DND-41 (cell line): ENCODE measurements around the gene SLC25A21.

ENCODE experiments used
- ATAC-seq: fragments of 200-7000 bp; cut with Tn5 transposase; 3 replicates; pipeline ENCODE4 v1.9.1; 2021; ENCODE audit warnings: low read depth; ENCODE audit not compliant: insufficient read depth
- DNase-seq: peaks from one replicate; pipeline ENCODE4 v3.0.0-alpha.2; 2020
- H2AFZ ChIP-seq: 2 replicates; pipeline ENCODE4 v1.6.0; 2012; ENCODE audit warnings: low read depth, low read length
- H3K27ac ChIP-seq: 2 replicates; pipeline ENCODE4 v1.5.1; 2012; ENCODE audit warnings: low read length, inconsistent platforms
- H3K27me3 ChIP-seq: fragments of 200-600 bp; sonication (generic); 2 replicates; pipeline ENCODE4 v1.6.0; 2012; ENCODE audit warnings: low read length, mild to moderate bottlenecking, inconsistent platforms; ENCODE audit not compliant: insufficient read depth, poor library complexity
- H3K36me3 ChIP-seq: 2 replicates; pipeline ENCODE4 v1.5.1; 2012; ENCODE audit warnings: low read length, inconsistent platforms; ENCODE audit not compliant: insufficient read depth
- H3K4me1 ChIP-seq: 2 replicates; pipeline ENCODE4 v1.5.1; 2012; ENCODE audit warnings: mild to moderate bottlenecking, low read length; ENCODE audit not compliant: insufficient read depth
- H3K4me2 ChIP-seq: 2 replicates; pipeline ENCODE4 v1.6.0; 2012; ENCODE audit warnings: mild to moderate bottlenecking, moderate library complexity, low read length, inconsistent platforms; ENCODE audit not compliant: insufficient read depth
- H3K4me3 ChIP-seq, 2 experiments: fragments of 200-600 bp in 1 of 2; shearing (Covaris generic) in 1 of 2; 2 replicates each; pipeline ENCODE4 v1.5.1; 2012 to 2016; ENCODE audit warnings: inconsistent platforms in 2 of 2, low read length in 2 of 2, mild to moderate bottlenecking in 2 of 2, low read depth in 1 of 2, moderate library complexity in 1 of 2
- H3K79me2 ChIP-seq: 2 replicates; pipeline ENCODE4 v1.6.0; 2012; ENCODE audit warnings: low read length, inconsistent platforms; ENCODE audit not compliant: insufficient read depth
- H3K9ac ChIP-seq: 2 replicates; pipeline ENCODE4 v1.6.0; 2012; ENCODE audit warnings: low read depth, mild to moderate bottlenecking, inconsistent platforms, low read length, moderate library complexity
- H3K9me3 ChIP-seq: 2 replicates; pipeline ENCODE4 v1.5.1; 2012; ENCODE audit warnings: low read length, moderate library complexity, mild to moderate bottlenecking, inconsistent platforms; ENCODE audit not compliant: insufficient read depth, severe bottlenecking
- H4K20me1 ChIP-seq: 2 replicates; pipeline ENCODE4 v1.6.0; 2012; ENCODE audit warnings: low read length; ENCODE audit not compliant: insufficient read depth
- EZH2 ChIP-seq: IDR thresholded peaks from 3 replicates; pipeline ENCODE4 v1.6.1; 2012; ENCODE audit warnings: borderline replicate concordance, low read depth, mild to moderate bottlenecking, moderate library complexity, low read length, inconsistent platforms; ENCODE audit not compliant: severe bottlenecking
- TF ChIP-seq, protein P1 (sequence below): IDR thresholded peaks from 2 replicates; pipeline ENCODE4 v1.5.1; 2012; ENCODE audit warnings: borderline replicate concordance, low read length, moderate library complexity, mild to moderate bottlenecking; ENCODE audit not compliant: poor library complexity, severe bottlenecking; ENCODE audit errors: extremely low read depth

SLC25A21 gene

GRCh38 chr14:37047996-37048395 is 124.4 kb downstream of the SLC25A21 start:
- H4K20me1 ChIP-seq, result no peaks in the 10 kb centered on the region
- no peaks in the 10 kb centered on the region for H3K4me1 ChIP-seq
- ATAC-seq, result no peak
- DNase-seq, result no peak
- H3K9ac ChIP-seq, result no peak overlapping the region
- no peak overlapping the region for H3K4me2 ChIP-seq
- no peaks in the 10 kb centered on the region for H3K9me3 ChIP-seq
- no peak overlapping the region for H2AFZ ChIP-seq
- no peak for TF ChIP-seq EZH2
- TF ChIP-seq, protein P1, sequence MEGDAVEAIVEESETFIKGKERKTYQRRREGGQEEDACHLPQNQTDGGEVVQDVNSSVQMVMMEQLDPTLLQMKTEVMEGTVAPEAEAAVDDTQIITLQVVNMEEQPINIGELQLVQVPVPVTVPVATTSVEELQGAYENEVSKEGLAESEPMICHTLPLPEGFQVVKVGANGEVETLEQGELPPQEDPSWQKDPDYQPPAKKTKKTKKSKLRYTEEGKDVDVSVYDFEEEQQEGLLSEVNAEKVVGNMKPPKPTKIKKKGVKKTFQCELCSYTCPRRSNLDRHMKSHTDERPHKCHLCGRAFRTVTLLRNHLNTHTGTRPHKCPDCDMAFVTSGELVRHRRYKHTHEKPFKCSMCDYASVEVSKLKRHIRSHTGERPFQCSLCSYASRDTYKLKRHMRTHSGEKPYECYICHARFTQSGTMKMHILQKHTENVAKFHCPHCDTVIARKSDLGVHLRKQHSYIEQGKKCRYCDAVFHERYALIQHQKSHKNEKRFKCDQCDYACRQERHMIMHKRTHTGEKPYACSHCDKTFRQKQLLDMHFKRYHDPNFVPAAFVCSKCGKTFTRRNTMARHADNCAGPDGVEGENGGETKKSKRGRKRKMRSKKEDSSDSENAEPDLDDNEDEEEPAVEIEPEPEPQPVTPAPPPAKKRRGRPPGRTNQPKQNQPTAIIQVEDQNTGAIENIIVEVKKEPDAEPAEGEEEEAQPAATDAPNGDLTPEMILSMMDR, result no peak
- H3K4me3 ChIP-seq, result no peak overlapping the region
- no peak overlapping the region for H3K27ac ChIP-seq
- H3K36me3 ChIP-seq, result no peaks in the 10 kb centered on the region
- no peaks in the 10 kb centered on the region for H3K79me2 ChIP-seq
- H3K27me3 ChIP-seq, result peaks cover 13% of the 10 kb centered on the region

- H3K4me3 ChIP-seq, result no peak overlapping the region
- H3K79me2 ChIP-seq, result no peaks in the 10 kb centered on the region
- no peak overlapping the region for H3K27ac ChIP-seq
- no peak for TF ChIP-seq EZH2
- TF ChIP-seq, protein P1, result no peak
- ATAC-seq, result no peak
- no peak overlapping the region for H3K4me2 ChIP-seq
- no peak overlapping the region for H3K9ac ChIP-seq
- no peak overlapping the region for H2AFZ ChIP-seq
- H3K4me1 ChIP-seq, result no peaks in the 10 kb centered on the region
- no peaks in the 10 kb centered on the region for H4K20me1 ChIP-seq
- DNase-seq, result no peak
- H3K9me3 ChIP-seq, result no peaks in the 10 kb centered on the region
- H3K36me3 ChIP-seq, result no peaks in the 10 kb centered on the region
- H3K27me3 ChIP-seq, result peaks cover 13% of the 10 kb centered on the region
Observed at GRCh38 chr14:37047226-37047625, 125.2 kb downstream of the SLC25A21 start.

DNA sequence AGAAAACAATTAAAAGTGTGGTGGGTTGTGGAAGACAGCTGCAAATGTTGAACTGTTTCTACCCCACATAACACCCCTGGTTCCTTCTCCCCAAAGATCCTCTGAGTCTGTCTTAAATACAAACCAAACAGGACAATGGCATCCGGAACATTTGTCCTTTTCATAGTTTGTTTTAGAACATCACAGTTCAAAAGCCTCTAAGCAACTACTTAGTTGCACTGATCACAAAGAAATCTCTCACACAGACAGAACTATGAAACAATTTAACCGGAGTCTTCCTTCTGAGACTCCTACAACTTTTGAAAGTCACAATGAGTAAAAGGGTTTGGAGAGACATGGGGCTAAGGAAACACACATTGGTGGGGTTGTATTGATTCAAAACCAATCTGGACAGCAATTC is 125.6 kb downstream of the SLC25A21 start:
- H3K9ac ChIP-seq, result no peak overlapping the region
- no peaks in the 10 kb centered on the region for H3K9me3 ChIP-seq
- H3K4me3 ChIP-seq, result no peak overlapping the region
- ATAC-seq (no peak), DNase-seq (no peak)
- no peak overlapping the region for H3K4me2 ChIP-seq
- H2AFZ ChIP-seq, result no peak overlapping the region
- no peaks in the 10 kb centered on the region for H4K20me1 ChIP-seq
- H3K79me2 ChIP-seq, result no peaks in the 10 kb centered on the region
- no peak for TF ChIP-seq EZH2
- TF ChIP-seq, protein P1, result no peak
- H3K36me3 ChIP-seq, result no peaks in the 10 kb centered on the region
- peaks cover 13% of the 10 kb centered on the region for H3K27me3 ChIP-seq
- no peaks in the 10 kb centered on the region for H3K4me1 ChIP-seq
- H3K27ac ChIP-seq, result no peak overlapping the region
